ENCODE measurements around the gene PTPRM. TPM values are rescaled to one million over a fixed set of nuclear protein-coding genes. Genes with fewer than 3 reads are reported as not detected.

Gene PTPRM
- total RNA-seq, 1 experiment from 2014 or later, result 14.5 TPM

DNA sequence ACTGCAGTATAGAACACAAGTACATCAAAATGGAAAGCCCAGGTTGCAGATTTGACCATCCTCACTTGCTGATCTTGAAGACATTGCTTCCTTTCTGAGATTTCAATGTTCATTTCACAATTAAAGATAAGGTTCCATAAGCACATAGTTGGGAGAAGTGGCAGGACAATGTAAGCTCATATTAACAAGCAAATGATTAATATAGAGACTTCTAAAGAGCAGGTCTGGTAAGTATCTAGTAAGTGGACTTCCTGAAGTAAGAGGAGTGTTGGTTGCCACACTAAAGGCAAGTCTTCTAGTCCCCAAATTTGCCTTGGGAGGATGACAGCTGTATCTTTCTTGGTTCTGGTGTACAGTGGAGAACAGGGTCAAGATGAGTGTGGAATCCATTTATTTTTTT, 1.4 kb upstream of the PTPRM start (continued):
- TF ChIP-seq JUND (IDR thresholded peaks at IDR 0.05) (no peak), ZNF274 (IDR thresholded peaks at IDR 0.05; ENCODE audit: low read depth, low read length) (no peak), ELF1 (IDR thresholded peaks at IDR 0.05; ENCODE audit: borderline replicate concordance, low read depth) (no peak), FOSL1 (IDR thresholded peaks at IDR 0.05; ENCODE audit: low read depth) (no peak), YY1 (IDR thresholded peaks at IDR 0.05; ENCODE audit: extremely low read depth, insufficient replicate concordance, low read depth, low read length) (no peak), POLR2AphosphoS5 (IDR thresholded peaks at IDR 0.05; ENCODE audit: low read depth, low read length) (no peak), EZH2phosphoT487 (IDR thresholded peaks at IDR 0.05; ENCODE audit: borderline replicate concordance) (no peak)
- TF ChIP-seq, protein P1, sequence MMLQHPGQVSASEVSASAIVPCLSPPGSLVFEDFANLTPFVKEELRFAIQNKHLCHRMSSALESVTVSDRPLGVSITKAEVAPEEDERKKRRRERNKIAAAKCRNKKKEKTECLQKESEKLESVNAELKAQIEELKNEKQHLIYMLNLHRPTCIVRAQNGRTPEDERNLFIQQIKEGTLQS (IDR thresholded peaks at IDR 0.05), result no peak

DNA sequence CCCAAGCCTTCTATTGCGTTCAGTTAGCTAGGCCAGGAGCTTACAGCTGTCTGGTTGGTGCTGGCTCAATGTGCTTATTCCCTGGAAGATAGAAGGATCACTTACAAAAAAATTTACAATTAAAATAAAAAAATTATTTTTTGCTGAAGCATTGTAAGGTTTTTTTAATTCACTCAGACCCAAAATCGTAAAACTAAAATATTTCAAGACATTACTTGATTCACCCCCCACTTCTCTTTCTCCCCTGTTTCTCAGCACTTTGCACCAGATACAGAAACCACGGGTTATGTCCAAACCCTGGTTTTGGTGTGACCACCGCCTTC, 911 bp upstream of the PTPRM start:
- Histone ChIP-seq H3K9me2 (ENCODE audit: insufficient read depth) (no peaks in the 10 kb centered on the region), H4K20me1 (ENCODE audit: insufficient read depth) (no peaks in the 10 kb centered on the region), H3K9me3 (ENCODE audit: control insufficient read depth in 1 of 2, insufficient read depth in 1 of 2, low read depth in 1 of 2, low read length in 2 of 2) (no peaks in the 10 kb centered on the region), H3K4me2 (ENCODE audit: low read length) (peak overlapping the region; percentile 44), H3K4me1 (ENCODE audit: control insufficient read depth in 1 of 2, insufficient read depth in 2 of 2, low read length in 2 of 2) (no peaks in the 10 kb centered on the region), H3K27ac (ENCODE audit: low read depth, low read length) (no peak overlapping the region), H2AFZ (ENCODE audit: low read depth, low read length, poor library complexity, severe bottlenecking) (no peak overlapping the region), H3K9ac (ENCODE audit: low read length) (no peak overlapping the region), H3K79me2 (ENCODE audit: insufficient read depth, low read length) (no peaks in the 10 kb centered on the region), H3K4me3 (replicated peaks in 1 of 2; ENCODE audit: low read depth in 1 of 2, low read length in 2 of 2) (no peak overlapping the region), H3K36me3 (ENCODE audit: control insufficient read depth in 1 of 2, insufficient read depth in 2 of 2, low read length in 2 of 2) (no peaks in the 10 kb centered on the region), H3K27me3 (ENCODE audit: insufficient read depth, low read length) (no peaks in the 10 kb centered on the region)
- no peak for DNase-seq (ENCODE audit: low read depth, low spot score)
- POLR2A ChIA-PET, result no interaction called here
- BruUV-seq (replicated peaks), result no TSS peak
- ATAC-seq, result no peak
- CTCF ChIA-PET, result no interaction called here
- RAD21 ChIA-PET (ENCODE audit: low non-redundant PET in 1 of 2, low total read pairs in 2 of 2, uncharacterized antibody in 2 of 2, unreplicated experiment in 2 of 2), result no interaction called here
- intact Hi-C loops (cut with micrococcal nuclease), result no loop called here
- TF ChIP-seq EGR1 (IDR thresholded peaks at IDR 0.05; ENCODE audit: low read depth), result no peak
- no peak for TF ChIP-seq SIN3A (IDR thresholded peaks at IDR 0.05; ENCODE audit: low read depth)
- no peak for TF ChIP-seq YY1 (IDR thresholded peaks at IDR 0.05; ENCODE audit: extremely low read depth, insufficient replicate concordance, low read depth, low read length)
- TF ChIP-seq, protein P2, sequence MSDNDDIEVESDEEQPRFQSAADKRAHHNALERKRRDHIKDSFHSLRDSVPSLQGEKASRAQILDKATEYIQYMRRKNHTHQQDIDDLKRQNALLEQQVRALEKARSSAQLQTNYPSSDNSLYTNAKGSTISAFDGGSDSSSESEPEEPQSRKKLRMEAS (IDR thresholded peaks at IDR 0.05), result no peak
- TF ChIP-seq ELF1 (IDR thresholded peaks at IDR 0.05; ENCODE audit: borderline replicate concordance, low read depth), result no peak
- no peak for TF ChIP-seq SP1 (IDR thresholded peaks at IDR 0.05; ENCODE audit: low read depth)
- TF ChIP-seq, protein P3, sequence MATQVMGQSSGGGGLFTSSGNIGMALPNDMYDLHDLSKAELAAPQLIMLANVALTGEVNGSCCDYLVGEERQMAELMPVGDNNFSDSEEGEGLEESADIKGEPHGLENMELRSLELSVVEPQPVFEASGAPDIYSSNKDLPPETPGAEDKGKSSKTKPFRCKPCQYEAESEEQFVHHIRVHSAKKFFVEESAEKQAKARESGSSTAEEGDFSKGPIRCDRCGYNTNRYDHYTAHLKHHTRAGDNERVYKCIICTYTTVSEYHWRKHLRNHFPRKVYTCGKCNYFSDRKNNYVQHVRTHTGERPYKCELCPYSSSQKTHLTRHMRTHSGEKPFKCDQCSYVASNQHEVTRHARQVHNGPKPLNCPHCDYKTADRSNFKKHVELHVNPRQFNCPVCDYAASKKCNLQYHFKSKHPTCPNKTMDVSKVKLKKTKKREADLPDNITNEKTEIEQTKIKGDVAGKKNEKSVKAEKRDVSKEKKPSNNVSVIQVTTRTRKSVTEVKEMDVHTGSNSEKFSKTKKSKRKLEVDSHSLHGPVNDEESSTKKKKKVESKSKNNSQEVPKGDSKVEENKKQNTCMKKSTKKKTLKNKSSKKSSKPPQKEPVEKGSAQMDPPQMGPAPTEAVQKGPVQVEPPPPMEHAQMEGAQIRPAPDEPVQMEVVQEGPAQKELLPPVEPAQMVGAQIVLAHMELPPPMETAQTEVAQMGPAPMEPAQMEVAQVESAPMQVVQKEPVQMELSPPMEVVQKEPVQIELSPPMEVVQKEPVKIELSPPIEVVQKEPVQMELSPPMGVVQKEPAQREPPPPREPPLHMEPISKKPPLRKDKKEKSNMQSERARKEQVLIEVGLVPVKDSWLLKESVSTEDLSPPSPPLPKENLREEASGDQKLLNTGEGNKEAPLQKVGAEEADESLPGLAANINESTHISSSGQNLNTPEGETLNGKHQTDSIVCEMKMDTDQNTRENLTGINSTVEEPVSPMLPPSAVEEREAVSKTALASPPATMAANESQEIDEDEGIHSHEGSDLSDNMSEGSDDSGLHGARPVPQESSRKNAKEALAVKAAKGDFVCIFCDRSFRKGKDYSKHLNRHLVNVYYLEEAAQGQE (IDR thresholded peaks at IDR 0.05; ENCODE audit: low read depth), result no peak
- no peak for TF ChIP-seq JUND (IDR thresholded peaks at IDR 0.05)
- TF ChIP-seq CEBPB (IDR thresholded peaks at IDR 0.05; ENCODE audit: low read depth), result no peak
- TF ChIP-seq RAD21 (IDR thresholded peaks at IDR 0.05; ENCODE audit: low read depth), result no peak
- TF ChIP-seq TCF7L2 (IDR thresholded peaks at IDR 0.05; ENCODE audit: borderline replicate concordance, extremely low read depth, insufficient read depth, insufficient read length), result no peak
- TF ChIP-seq, protein P4, sequence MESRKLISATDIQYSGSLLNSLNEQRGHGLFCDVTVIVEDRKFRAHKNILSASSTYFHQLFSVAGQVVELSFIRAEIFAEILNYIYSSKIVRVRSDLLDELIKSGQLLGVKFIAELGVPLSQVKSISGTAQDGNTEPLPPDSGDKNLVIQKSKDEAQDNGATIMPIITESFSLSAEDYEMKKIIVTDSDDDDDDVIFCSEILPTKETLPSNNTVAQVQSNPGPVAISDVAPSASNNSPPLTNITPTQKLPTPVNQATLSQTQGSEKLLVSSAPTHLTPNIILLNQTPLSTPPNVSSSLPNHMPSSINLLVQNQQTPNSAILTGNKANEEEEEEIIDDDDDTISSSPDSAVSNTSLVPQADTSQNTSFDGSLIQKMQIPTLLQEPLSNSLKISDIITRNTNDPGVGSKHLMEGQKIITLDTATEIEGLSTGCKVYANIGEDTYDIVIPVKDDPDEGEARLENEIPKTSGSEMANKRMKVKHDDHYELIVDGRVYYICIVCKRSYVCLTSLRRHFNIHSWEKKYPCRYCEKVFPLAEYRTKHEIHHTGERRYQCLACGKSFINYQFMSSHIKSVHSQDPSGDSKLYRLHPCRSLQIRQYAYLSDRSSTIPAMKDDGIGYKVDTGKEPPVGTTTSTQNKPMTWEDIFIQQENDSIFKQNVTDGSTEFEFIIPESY (IDR thresholded peaks at IDR 0.05; ENCODE audit: extremely low read depth, insufficient replicate concordance, low read length), result no peak
- TF ChIP-seq EZH2phosphoT487 (IDR thresholded peaks at IDR 0.05; ENCODE audit: borderline replicate concordance), result no peak
- TF ChIP-seq, protein P5, sequence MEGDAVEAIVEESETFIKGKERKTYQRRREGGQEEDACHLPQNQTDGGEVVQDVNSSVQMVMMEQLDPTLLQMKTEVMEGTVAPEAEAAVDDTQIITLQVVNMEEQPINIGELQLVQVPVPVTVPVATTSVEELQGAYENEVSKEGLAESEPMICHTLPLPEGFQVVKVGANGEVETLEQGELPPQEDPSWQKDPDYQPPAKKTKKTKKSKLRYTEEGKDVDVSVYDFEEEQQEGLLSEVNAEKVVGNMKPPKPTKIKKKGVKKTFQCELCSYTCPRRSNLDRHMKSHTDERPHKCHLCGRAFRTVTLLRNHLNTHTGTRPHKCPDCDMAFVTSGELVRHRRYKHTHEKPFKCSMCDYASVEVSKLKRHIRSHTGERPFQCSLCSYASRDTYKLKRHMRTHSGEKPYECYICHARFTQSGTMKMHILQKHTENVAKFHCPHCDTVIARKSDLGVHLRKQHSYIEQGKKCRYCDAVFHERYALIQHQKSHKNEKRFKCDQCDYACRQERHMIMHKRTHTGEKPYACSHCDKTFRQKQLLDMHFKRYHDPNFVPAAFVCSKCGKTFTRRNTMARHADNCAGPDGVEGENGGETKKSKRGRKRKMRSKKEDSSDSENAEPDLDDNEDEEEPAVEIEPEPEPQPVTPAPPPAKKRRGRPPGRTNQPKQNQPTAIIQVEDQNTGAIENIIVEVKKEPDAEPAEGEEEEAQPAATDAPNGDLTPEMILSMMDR (IDR thresholded peaks at IDR 0.05 in 2 of 3, conservative IDR thresholded peaks at IDR 0.05 in 1 of 3; ENCODE audit: borderline replicate concordance in 1 of 3, insufficient read depth in 1 of 3, low read depth in 2 of 3, low read length in 2 of 3), result no peak
- TF ChIP-seq EZH2 (IDR thresholded peaks at IDR 0.05), result no peak

Data from HCT116 (cell line).